ENCODE results near the gene PLD3.
"Not testable (repeated sequence)": the region's sequence is repeated elsewhere in the genome, so short reads cannot be mapped to it uniquely, and the experiment has no call there.

PLD3 gene

GRCh38 chr19:40365613-40366401 is 17.3 kb downstream of the PLD3 start:
- peak; percentile 86 for DNase-seq (ENCODE audit: low spot score)

DNA sequence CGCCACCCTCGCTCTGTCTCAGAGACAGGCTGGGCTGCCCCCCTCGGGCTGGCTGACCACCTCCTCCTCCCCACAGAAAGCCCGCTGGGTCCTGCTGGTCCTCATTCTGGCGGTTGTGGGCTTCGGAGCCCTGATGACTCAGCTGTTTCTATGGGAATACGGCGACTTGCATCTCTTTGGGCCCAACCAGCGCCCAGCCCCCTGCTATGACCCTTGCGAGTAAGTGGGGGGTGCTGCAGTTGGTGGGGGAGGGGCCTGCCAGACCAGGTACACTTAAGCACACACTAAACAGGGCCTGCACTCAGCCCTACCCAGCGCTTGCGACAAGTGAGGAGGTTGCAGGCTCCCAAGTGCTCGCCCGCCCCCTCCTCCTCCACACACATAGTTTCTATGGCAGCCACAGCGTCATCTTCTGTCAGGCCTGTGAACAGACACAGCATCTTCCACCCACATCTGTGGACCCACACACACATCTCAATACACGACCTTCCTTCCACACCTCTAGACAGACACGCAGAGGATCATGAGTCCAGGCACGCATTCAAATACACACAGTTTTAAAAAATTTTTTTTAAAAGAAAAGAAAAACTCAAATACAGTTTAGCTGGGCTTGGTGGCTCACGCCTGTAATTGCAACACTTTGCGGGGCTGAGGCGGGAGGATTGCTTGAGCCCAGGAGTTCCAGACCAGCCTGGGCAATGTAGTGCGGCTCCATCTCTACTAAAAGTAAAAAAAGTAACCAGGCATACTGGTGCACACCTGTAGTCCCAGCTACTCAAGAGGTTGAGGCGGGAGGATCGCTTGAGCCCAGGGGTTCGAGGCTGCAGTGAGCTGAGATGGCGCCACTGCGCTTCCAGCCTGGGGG is 18.4 kb downstream of the PLD3 start:
- no peak for DNase-seq (ENCODE audit: low spot score)

- no peak for DNase-seq (ENCODE audit: low spot score)
Measured at GRCh38 chr19:40367577-40368434, 19.3 kb downstream of the PLD3 start.

GRCh38 chr19:40369797-40370196 is 21.3 kb downstream of the PLD3 start:
- DNase-seq (ENCODE audit: low spot score), result no peak

DNA sequence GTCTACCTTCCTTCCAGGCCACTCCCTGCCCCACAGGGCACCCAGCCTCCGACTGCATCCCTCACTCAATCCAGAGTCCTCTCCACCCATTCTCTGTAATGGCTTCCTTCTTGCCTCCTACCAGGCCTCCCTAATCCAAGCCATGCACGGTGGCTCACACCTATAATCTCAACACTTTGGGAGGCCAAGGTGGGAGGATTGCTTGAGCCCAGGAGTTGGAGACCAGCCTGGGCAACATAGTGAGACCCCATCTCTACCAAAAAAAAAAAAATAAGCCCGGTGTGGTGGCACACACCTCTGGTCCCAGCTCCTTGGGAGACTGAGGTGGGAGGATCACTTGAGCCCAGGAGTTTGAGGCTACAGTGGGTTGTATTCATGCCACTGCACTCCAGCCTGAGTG is 21.8 kb downstream of the PLD3 start:
- DNase-seq (ENCODE audit: low spot score), result not testable (repeated sequence)

DNA sequence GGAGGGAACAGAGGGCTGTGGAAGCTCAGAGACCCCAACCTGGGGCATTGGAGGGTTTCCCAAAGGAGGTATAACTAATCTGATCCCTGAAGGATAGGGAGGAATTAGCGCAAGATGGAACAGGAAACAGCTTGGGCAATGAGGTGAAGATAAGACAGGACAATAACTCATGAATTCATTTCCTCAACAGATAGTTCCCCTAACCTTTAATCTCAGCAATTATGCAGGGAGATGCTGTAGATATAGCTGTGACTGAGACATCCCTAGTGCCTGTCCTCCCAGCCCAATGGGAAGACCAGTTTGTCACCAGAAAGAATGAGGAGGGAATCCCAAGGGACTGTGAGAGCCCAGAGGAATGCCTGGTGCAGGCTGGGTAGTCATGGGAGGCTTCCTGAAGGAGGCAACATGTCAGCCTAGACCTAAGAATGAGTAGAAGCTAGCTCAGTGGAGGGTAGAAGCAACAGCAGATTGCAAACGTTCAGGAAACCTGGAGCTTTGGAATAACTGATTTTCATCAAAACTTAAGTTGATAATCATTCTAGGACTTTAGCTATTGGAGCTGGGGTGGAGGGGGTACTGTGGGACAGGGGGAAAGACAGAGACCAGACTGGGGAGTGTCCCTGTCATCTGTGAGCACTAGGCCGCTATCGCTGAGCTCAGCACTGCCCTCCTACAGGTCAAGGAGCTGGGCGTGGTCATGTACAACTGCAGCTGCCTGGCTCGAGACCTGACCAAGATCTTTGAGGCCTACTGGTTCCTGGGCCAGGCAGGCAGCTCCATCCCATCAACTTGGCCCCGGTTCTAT is 22.7 kb downstream of the PLD3 start:
- DNase-seq (ENCODE audit: low spot score), result no peak

DNA sequence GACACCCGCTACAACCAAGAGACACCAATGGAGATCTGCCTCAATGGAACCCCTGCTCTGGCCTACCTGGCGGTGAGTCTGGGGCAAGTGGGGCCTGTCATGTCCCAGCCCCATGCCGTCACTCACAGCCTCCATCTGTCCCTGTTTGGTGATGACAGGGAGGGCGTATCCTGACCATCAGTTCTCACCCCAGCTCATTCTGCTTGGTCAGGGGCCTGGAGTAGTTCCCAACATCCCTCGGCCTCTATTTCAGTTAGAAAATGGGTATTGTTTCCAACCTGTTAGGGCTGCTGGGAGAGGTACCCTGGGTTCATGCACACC is 23.3 kb downstream of the PLD3 start:
- no peak for DNase-seq (ENCODE audit: low spot score)

GRCh38 chr19:40374084-40374483 is 25.6 kb downstream of the PLD3 start:
- DNase-seq (ENCODE audit: low spot score), result no peak

DNA sequence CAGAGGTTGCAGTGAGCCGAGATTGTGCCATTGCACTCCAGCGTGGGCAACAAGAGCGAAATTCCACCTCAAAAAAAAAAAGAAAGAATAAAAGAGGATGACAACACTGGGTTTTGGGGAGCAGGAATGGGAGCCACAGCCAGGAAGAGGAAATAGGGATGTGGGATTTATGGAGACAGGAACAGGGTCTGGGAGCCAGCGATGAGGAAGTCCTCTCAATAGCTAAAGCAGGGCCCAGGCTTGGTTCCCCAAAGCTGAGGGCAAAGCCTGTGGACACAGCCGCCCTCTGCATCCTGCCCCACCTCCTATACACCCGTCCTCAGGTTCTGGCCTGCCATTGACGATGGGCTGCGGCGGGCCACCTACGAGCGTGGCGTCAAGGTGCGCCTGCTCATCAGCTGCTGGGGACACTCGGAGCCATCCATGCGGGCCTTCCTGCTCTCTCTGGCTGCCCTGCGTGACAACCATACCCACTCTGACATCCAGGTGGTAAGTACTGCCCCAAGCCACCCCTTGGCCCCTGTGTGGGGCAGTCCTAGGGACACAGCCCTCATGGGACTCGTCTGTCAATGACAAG is 27.9 kb downstream of the PLD3 start:
- DNase-seq (ENCODE audit: low spot score), result no peak

DNA sequence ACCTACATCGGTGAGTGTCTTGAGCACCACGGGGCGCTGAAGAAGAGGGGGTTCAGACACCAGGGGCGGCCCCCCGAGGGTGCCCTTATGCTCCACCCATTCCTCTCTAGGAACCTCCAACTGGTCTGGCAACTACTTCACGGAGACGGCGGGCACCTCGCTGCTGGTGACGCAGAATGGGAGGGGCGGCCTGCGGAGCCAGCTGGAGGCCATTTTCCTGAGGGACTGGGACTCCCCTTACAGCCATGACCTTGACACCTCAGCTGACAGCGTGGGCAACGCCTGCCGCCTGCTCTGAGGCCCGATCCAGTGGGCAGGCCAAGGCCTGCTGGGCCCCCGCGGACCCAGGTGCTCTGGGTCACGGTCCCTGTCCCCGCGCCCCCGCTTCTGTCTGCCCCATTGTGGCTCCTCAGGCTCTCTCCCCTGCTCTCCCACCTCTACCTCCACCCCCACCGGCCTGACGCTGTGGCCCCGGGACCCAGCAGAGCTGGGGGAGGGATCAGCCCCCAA is 29.4 kb downstream of the PLD3 start:
- DNase-seq (ENCODE audit: low spot score), result no peak

DNA sequence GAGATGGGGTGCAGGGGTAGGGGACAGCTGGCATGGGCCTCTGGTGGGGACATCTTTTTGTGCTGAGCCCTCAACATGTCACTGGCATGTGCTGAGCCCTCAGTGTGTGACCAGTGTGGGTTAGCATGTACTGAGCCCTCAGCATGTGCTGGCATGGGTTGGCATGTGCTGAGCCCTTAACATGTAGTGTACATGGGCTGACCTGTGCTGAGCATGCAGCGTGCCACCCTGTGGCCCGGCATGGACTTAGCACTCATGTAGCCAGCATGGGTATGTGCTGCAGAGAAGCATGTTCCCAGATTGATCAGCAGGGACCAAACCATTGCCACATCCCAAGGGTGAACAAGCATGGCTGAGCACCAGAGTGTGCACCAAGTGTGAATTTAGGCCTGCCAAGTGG is 30.0 kb downstream of the PLD3 start:
- no peak for DNase-seq (ENCODE audit: low spot score)

- DNase-seq (ENCODE audit: low spot score), result no peak
Measured at GRCh38 chr19:40379446-40380198, 31.1 kb downstream of the PLD3 start.

- DNase-seq (ENCODE audit: low spot score), result no peak
Measured at GRCh38 chr19:40380199-40381037, 31.9 kb downstream of the PLD3 start.

DNA sequence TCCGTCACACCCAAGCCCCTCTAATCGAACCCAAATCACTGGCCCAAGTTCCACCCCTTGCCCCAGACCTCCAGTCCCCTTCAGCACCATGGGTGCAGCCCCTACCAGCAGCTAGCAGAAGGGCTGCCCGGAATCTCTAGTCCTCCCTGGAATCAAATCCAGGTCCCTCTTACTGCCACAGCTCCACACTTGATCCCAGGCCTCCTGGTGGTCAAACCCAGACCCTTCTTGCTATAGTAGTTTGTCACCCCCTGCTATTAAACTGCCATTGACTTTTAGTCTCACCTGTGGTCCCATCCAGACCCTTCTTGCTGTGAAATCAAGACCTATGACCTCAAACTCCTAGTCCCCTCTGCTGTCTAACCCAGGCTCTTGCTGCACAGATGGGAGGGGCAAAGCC is 32.8 kb downstream of the PLD3 start:
- no peak for DNase-seq (ENCODE audit: low spot score)

DNA sequence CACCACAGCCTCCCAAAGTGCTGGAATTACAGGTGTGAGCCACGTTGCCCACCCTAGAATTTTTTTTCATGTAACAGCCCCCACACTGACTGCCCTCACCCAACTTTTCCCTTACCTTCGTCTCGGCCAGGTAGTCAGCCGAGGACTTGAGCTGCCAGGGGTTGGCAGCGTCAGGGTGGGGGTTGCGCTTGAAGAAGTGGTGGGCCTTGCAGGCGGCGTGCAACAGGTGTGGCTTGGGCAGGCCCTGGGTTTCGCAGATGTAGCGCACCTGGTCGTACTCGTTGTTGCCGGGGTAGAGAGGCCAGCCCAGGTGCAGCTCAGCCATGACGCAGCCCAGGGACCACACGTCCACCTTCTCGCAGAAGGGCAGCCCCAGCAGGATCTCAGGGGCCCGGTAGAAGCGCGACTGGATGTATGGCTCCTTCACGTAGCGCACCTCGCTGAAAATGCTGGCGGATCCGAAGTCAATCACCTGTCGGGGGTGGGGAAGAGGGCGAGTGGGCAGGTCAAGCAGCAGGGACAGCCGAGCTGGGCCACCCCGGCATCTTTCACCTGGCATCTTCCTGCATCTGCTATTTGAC is 35.3 kb downstream of the PLD3 start:
- DNase-seq (ENCODE audit: low spot score), result no peak

DNA sequence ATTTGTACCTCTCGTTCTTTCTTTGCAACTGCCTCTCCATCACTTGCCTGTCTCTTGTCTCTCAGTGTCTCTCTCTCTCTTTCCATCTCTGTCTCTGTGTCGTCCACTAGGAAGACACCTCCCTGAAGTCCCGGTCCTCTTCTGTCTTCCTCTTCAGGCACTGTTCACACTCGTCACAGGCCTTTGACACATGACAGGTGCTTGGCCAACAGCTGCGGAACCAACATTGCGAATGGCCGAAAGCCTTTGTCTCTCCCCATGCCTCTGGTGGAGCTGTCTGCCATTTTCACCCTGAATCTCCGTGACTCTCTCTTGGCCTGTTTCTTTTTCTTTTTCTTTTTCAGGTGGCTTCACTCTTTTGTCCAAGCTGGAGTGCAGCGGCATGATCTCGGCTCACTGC is 38.7 kb downstream of the PLD3 start:
- DNase-seq (ENCODE audit: low spot score), result no peak

GRCh38 chr19:40388481-40388880 is 40.0 kb downstream of the PLD3 start:
- no peak for DNase-seq (ENCODE audit: low spot score)

- DNase-seq (ENCODE audit: low spot score), result no peak
Measured at GRCh38 chr19:40389404-40390083, 41.0 kb downstream of the PLD3 start.
